Calu3 (cell line): ENCODE data around the gene SMLR1. TPM values are rescaled to one million over a fixed set of nuclear protein-coding genes. Genes with fewer than 3 reads are reported as not detected.

Experiments used
- BruUV-seq: library from RNA; stranded (reverse); fragments of 400-500 nt; replicated peaks from 2 replicates; lab custom pipeline; 2021; lab: Mats Ljungman, UMichigan
- CTCF ChIA-PET: fragments of 300-600 bp; sonication (Branson Sonifier 250); formaldehyde crosslinking; loops from one replicate; lab custom pipeline; 2022; ENCODE audit warnings: antibody characterized with exemption; lab: Charles Lee
- DNase-seq: peaks from one replicate; pipeline ENCODE4 v3.0.0; 2022
- H3K27ac Mint-ChIP-seq: one replicate; pipeline ENCODE4 v1.8.0; 2022; ENCODE audit warnings: mixed read lengths; ENCODE audit not compliant: unreplicated experiment
- H3K27me3 Mint-ChIP-seq: one replicate; pipeline ENCODE4 v1.8.0; 2022; ENCODE audit warnings: mixed read lengths; ENCODE audit not compliant: unreplicated experiment
- H3K36me3 Mint-ChIP-seq: one replicate; pipeline ENCODE4 v1.8.0; 2022; ENCODE audit warnings: mild to moderate bottlenecking, moderate library complexity, mixed read lengths; ENCODE audit not compliant: insufficient read depth, unreplicated experiment
- H3K4me1 Mint-ChIP-seq: one replicate; pipeline ENCODE4 v1.8.0; 2022; ENCODE audit warnings: mild to moderate bottlenecking, low read depth, mixed read lengths; ENCODE audit not compliant: unreplicated experiment
- H3K4me3 Mint-ChIP-seq: one replicate; pipeline ENCODE4 v1.8.0; 2022; ENCODE audit warnings: mild to moderate bottlenecking, low read depth, moderate library complexity, mixed read lengths; ENCODE audit not compliant: unreplicated experiment
- H3K9me3 Mint-ChIP-seq: one replicate; pipeline ENCODE4 v1.8.0; 2022; ENCODE audit warnings: low read depth, mixed read lengths; ENCODE audit not compliant: unreplicated experiment
- intact Hi-C: fragments of 100-400 bp; cut with micrococcal nuclease; formaldehyde crosslinking; loops from one replicate; pipeline ENCODE4 v1.10.0; 2022; ENCODE audit not compliant: unreplicated experiment
- total RNA-seq: library from RNA; stranded (reverse); gene quantifications from 2 replicates; pipeline ENCODE4 v1.2.3, GENCODE V29; 2022
- TF ChIP-seq, protein P1 (sequence below): fragments of 200-600 bp; IDR thresholded peaks from one replicate; pipeline ENCODE4 v1.8.0; 2022; ENCODE audit warnings: antibody characterized with exemption; ENCODE audit not compliant: unreplicated experiment

The SMLR1 gene
- total RNA-seq, 1 experiment from 2014 or later, result not detected

DNA sequence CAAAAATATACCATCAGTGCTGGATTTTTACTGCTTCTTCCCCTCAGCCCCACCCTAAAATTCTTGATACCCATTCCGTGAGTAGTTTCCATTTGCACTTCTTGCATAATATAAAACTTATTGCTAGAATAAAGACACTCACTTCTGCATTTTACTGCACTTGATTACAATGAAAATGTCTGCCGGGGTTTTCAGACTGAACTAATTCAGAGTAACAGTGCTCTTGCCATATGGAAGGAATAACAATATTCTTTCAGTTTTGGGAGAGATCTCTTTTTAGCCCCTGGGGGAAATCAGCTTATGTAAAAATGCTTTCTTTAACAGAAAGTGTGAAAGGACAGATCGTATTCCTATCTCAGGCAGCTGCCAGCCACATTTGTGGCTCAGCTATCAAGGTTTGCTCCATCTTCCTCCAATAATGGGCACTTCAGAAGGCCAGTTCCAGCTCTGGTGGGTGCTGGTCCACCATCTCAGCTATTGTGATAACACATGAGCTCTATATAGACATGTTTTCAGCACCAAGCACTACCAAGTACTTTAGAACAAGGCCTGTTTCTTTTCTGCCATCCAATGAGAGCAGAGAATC, 8.9 kb downstream of the SMLR1 start:
- intact Hi-C loops, result no loop called here
- H3K4me1 Mint-ChIP-seq, result peaks cover 11% of the 10 kb centered on the region
- TF ChIP-seq, protein P1, sequence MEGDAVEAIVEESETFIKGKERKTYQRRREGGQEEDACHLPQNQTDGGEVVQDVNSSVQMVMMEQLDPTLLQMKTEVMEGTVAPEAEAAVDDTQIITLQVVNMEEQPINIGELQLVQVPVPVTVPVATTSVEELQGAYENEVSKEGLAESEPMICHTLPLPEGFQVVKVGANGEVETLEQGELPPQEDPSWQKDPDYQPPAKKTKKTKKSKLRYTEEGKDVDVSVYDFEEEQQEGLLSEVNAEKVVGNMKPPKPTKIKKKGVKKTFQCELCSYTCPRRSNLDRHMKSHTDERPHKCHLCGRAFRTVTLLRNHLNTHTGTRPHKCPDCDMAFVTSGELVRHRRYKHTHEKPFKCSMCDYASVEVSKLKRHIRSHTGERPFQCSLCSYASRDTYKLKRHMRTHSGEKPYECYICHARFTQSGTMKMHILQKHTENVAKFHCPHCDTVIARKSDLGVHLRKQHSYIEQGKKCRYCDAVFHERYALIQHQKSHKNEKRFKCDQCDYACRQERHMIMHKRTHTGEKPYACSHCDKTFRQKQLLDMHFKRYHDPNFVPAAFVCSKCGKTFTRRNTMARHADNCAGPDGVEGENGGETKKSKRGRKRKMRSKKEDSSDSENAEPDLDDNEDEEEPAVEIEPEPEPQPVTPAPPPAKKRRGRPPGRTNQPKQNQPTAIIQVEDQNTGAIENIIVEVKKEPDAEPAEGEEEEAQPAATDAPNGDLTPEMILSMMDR, result no peak
- no peaks in the 10 kb centered on the region for H3K9me3 Mint-ChIP-seq
- CTCF ChIA-PET, result no interaction called here
- no peak overlapping the region for H3K27ac Mint-ChIP-seq
- no peaks in the 10 kb centered on the region for H3K27me3 Mint-ChIP-seq
- no peak overlapping the region for H3K4me3 Mint-ChIP-seq
- DNase-seq, result no peak
- peaks cover 1% of the 10 kb centered on the region for H3K36me3 Mint-ChIP-seq
- no TSS peak for BruUV-seq

DNA sequence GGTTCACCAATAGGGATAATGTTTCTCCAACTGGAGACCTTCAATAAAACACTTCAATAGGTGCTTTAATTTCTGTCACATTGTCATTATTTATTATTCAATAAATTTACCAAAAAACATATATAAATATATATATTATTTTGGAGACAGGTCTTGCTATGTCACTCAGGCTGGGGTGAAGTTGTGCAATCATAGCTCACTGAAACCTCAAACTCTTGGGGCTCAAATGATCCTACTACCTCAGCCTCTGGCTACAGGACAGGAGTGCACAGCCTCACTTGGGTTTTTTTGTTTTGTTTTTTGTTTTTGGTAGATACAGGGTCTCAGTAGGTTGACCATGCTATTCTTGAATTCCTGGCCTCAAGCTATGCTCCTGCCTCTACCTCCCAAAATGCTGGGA, 9.9 kb downstream of the SMLR1 start:
- intact Hi-C loops, result no loop called here
- CTCF ChIA-PET, result no interaction called here
- H3K4me1 Mint-ChIP-seq, result peaks cover 17% of the 10 kb centered on the region
- H3K9me3 Mint-ChIP-seq, result no peaks in the 10 kb centered on the region
- no peak overlapping the region for H3K4me3 Mint-ChIP-seq
- no peak overlapping the region for H3K27ac Mint-ChIP-seq
- no peaks in the 10 kb centered on the region for H3K27me3 Mint-ChIP-seq
- no TSS peak for BruUV-seq
- TF ChIP-seq, protein P1, result no peak
- no peak for DNase-seq
- H3K36me3 Mint-ChIP-seq, result peaks cover 6% of the 10 kb centered on the region

DNA sequence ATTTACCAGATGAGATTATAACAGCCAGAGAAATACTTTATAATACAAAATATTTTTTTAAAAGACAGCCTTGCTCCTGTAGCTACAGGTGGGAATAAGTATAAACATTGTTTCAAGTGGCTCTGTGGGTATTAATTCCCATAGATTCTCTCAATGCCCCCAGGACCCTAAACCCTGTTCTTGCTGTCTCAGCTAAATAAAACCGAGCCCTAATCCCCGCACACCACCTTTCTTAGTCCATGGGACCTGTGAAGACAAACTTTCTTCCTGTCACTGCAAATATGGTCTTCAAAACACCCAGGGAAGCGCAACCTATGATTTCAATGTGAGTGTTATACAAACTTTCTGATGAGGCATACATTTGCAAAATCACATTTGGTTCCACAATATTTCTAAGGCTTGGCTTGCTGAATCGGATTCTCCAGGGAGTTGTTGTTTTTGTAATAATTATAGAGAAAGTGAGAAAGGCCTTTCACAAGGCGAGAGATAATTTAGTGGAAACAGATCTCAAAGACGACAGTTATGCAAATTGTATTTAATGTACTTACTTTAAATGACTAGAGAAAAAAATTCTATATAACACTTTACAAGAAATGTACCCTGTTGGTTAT, 11.1 kb downstream of the SMLR1 start:
- TF ChIP-seq, protein P1, result no peak
- Mint-ChIP-seq H3K27me3 (no peaks in the 10 kb centered on the region), H3K9me3 (no peaks in the 10 kb centered on the region), H3K27ac (no peak overlapping the region), H3K4me1 (peaks cover 17% of the 10 kb centered on the region), H3K4me3 (no peak overlapping the region), H3K36me3 (peaks cover 6% of the 10 kb centered on the region)
- DNase-seq, result no peak
- intact Hi-C loops, result no loop called here
- BruUV-seq, result no TSS peak
- CTCF ChIA-PET, result no interaction called here

- intact Hi-C loops, result no loop called here
- Mint-ChIP-seq H3K27me3 (no peaks in the 10 kb centered on the region), H3K4me1 (peaks cover 15% of the 10 kb centered on the region), H3K36me3 (peaks cover 6% of the 10 kb centered on the region), H3K27ac (no peak overlapping the region), H3K9me3 (no peaks in the 10 kb centered on the region), H3K4me3 (no peak overlapping the region)
- TF ChIP-seq, protein P1, result no peak
- no peak for DNase-seq
- CTCF ChIA-PET, result no interaction called here
- BruUV-seq, result no TSS peak
Measured at GRCh38 chr6:130838951-130839350, 11.7 kb downstream of the SMLR1 start.
